Measurements from ENCODE around the gene DHRS12. TPM values are rescaled to one million over a fixed set of nuclear protein-coding genes. Genes with fewer than 3 reads are reported as not detected.

Gene DHRS12
- total and polyA plus RNA-seq, 12 donors: 4.3 to 33.9 (median 11.6) TPM

GRCh38 chr13:51770160-51770559 lies 33.8 kb downstream of the DHRS12 start:
- Histone ChIP-seq H3K27me3 (no peaks in the 10 kb centered on the region), H3K27ac (peak overlapping the region in 2 of 5 donors; percentile 49 to 55), H3K36me3 (replicated peaks in 1 of 2) (peaks cover 0 to 13% of the 10 kb centered on the region in 2 donors), H3K9me3 (replicated peaks in 1 of 3) (no peaks in the 10 kb centered on the region), H3K4me1 (replicated peaks in 1 of 2) (peaks cover 4 to 23% of the 10 kb centered on the region in 2 donors), H3K4me3 (no peak overlapping the region)
- TF ChIP-seq CTCF (IDR thresholded peaks at IDR 0.05) (no peak), POLR2A (IDR thresholded peaks at IDR 0.05) (no peak)
- WGBS, 4 donors: 80 to 95% (median 87%) methylated on average over 6 of the region's 6 CpGs
- DNase-seq: no peak
- intact Hi-C loops (cut with DNase I): no loop called here

- Histone ChIP-seq H3K27me3 (no peaks in the 10 kb centered on the region), H3K9me3 (replicated peaks in 1 of 3) (no peaks in the 10 kb centered on the region), H3K4me3 (no peak overlapping the region), H3K36me3 (replicated peaks in 1 of 2) (peaks cover 0 to 13% of the 10 kb centered on the region in 2 donors), H3K27ac (peak overlapping the region in 3 of 5 donors; percentile 7 to 57 (median 55)), H3K4me1 (replicated peaks in 1 of 2) (peaks cover 4 to 25% of the 10 kb centered on the region in 2 donors)
- WGBS, 4 donors: 65 to 76% (median 72%) methylated on average over 10 to 11 of the region's 11 CpGs
- intact Hi-C loops (cut with DNase I): no loop called here
- peak in 2 of 7 donors; percentile 30 to 79 for DNase-seq
- TF ChIP-seq CTCF (IDR thresholded peaks at IDR 0.05) (no peak), POLR2A (IDR thresholded peaks at IDR 0.05) (no peak)
Observed at GRCh38 chr13:51769455-51770127, 34.4 kb downstream of the DHRS12 start.

- Histone ChIP-seq H3K27ac (peak overlapping the region in 1 of 5 donors; percentile 57), H3K9me3 (replicated peaks in 1 of 3) (no peaks in the 10 kb centered on the region), H3K4me1 (replicated peaks in 1 of 2) (peaks cover 4 to 26% of the 10 kb centered on the region in 2 donors), H3K36me3 (replicated peaks in 1 of 2) (peaks cover 0 to 13% of the 10 kb centered on the region in 2 donors), H3K27me3 (no peaks in the 10 kb centered on the region), H3K4me3 (no peak overlapping the region)
- WGBS, 4 donors: 65 to 100% (median 81%) methylated on average over 2 to 19 of the region's 19 CpGs
- DNase-seq: no peak
- TF ChIP-seq CTCF (IDR thresholded peaks at IDR 0.05) (no peak), POLR2A (IDR thresholded peaks at IDR 0.05) (no peak)
- intact Hi-C loops (cut with DNase I): no loop called here
Observed at GRCh38 chr13:51768976-51769375, 35.0 kb downstream of the DHRS12 start.

GRCh38 chr13:51768378-51768921 lies 35.5 kb downstream of the DHRS12 start:
- intact Hi-C loops (cut with DNase I): no loop called here
- no peak for DNase-seq
- peak overlapping the region in 1 of 5 donors; percentile 57 for H3K27ac ChIP-seq

More at GRCh38 chr13:51768378-51768921, 35.5 kb downstream of the DHRS12 start:
- peaks cover 4 to 26% of the 10 kb centered on the region in 2 donors for H3K4me1 ChIP-seq (replicated peaks in 1 of 2)
- H3K9me3 ChIP-seq (replicated peaks in 1 of 3): no peaks in the 10 kb centered on the region
- H3K36me3 ChIP-seq (replicated peaks in 1 of 2): peaks cover 0 to 13% of the 10 kb centered on the region in 2 donors
- no peak for TF ChIP-seq POLR2A (IDR thresholded peaks at IDR 0.05)
- TF ChIP-seq CTCF (IDR thresholded peaks at IDR 0.05): peak in 2 of 6 experiments; percentile 24 to 30
- H3K27me3 ChIP-seq: no peaks in the 10 kb centered on the region
- H3K4me3 ChIP-seq: no peak overlapping the region
- 69 to 82% (median 74%) methylated on average over 12 to 15 of the region's 15 CpGs for WGBS, 4 donors

Data from adrenal gland (tissue), 12 donors.